ENCODE results near the gene N4BP2L2. TPM values are rescaled to one million over a fixed set of nuclear protein-coding genes. Genes with fewer than 3 reads are reported as not detected.
"Not testable (repeated sequence)": the region's sequence is repeated elsewhere in the genome, so short reads cannot be mapped to it uniquely, and the experiment has no call there.

N4BP2L2 gene
- total RNA-seq, 2 experiments from 2014 or later, result 84.5 to 85.2 TPM

- POLR2A ChIA-PET, result interaction anchor here (0.6 to 1.2 kb wide), 2 partner anchors 15 to 63 kb away, joined by 3 to 4 read pairs; no protein-coding TSS in a partner anchor
- Mint-ChIP-seq H3K4me3 (peak overlapping the region; percentile 80), H3K4me1 (ENCODE audit: low read depth) (peaks cover 34% of the 10 kb centered on the region), H3K27me3 (peaks cover 3% of the 10 kb centered on the region), H3K27ac (peak overlapping the region; percentile 72), H3K36me3 (ENCODE audit: low read depth) (peaks cover 4% of the 10 kb centered on the region), H3K9me3 (no peaks in the 10 kb centered on the region)
- no peak for TF ChIP-seq CTCF (IDR thresholded peaks at IDR 0.05)
- intact Hi-C loops (cut with micrococcal nuclease), result loop anchor here (1.0 to 10.0 kb wide), 4 partner anchors 53 to 959 kb away; no protein-coding TSS in a partner anchor
- ATAC-seq, result no peak
- no peak for DNase-seq
- CTCF ChIA-PET, result interaction anchor here (0.6 to 1.4 kb wide), 34 partner anchors 11 to 1139 kb away, joined by 3 to 31 read pairs (median 4); partner anchors contain the start of genes BRCA2, N4BP2L2 and ZAR1L
Measured at GRCh38 chr13:32585550-32586079, 47.0 kb upstream of the N4BP2L2 start.

GRCh38 chr13:32582991-32583390 lies 44.4 kb upstream of the N4BP2L2 start:
- no peak for TF ChIP-seq CTCF (IDR thresholded peaks at IDR 0.05)
- no peak overlapping the region for H3K27ac Mint-ChIP-seq
- H3K27me3 Mint-ChIP-seq, result peaks cover 3% of the 10 kb centered on the region
- CTCF ChIA-PET, result interaction anchor here (0.7 to 3.5 kb wide), 3 partner anchors 56 to 315 kb away, joined by 3 to 15 read pairs (median 13); no protein-coding TSS in a partner anchor
- DNase-seq (no peak), ATAC-seq (no peak)
- no peak overlapping the region for H3K4me3 Mint-ChIP-seq
- intact Hi-C loops (cut with micrococcal nuclease), result loop anchor here (5.0 to 10.0 kb wide), 4 partner anchors 46 to 962 kb away; partner anchors contain the start of gene N4BP2L2
- H3K4me1 Mint-ChIP-seq (ENCODE audit: low read depth), result peaks cover 13% of the 10 kb centered on the region
- POLR2A ChIA-PET, result no interaction called here
- H3K36me3 Mint-ChIP-seq (ENCODE audit: low read depth), result peaks cover under 1% of the 10 kb centered on the region
- peaks cover 1% of the 10 kb centered on the region for H3K9me3 Mint-ChIP-seq

DNA sequence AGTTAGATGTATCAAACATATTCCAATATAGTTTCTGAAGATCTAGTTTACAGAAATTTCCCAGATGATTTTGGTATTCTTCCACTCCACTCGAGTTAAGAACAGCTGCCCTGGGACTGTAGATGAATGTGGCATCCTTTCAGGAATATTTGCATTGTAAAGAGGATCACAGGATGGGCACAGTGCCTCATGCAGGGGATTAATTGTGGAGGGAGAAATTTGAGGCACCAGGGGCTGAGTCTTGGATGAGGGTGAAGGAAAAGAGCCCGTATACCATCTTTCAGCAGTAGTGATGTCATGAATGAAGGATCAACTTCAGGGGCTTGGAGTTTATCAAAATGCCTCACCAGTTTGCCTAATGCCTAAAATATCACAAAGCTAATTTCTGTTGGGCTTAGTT lies 43.7 kb upstream of the N4BP2L2 start:
- no peak overlapping the region for H3K4me3 Mint-ChIP-seq
- H3K36me3 Mint-ChIP-seq (ENCODE audit: low read depth), result peaks cover 3% of the 10 kb centered on the region
- ChIA-PET POLR2A (no interaction called here), CTCF (interaction anchor here (0.7 to 3.5 kb wide), 22 partner anchors 10 to 672 kb away, joined by 3 to 22 read pairs (median 4); partner anchors contain the start of gene N4BP2L2)
- DNase-seq, result no peak
- TF ChIP-seq CTCF (IDR thresholded peaks at IDR 0.05), result no peak
- peaks cover 4% of the 10 kb centered on the region for H3K9me3 Mint-ChIP-seq
- intact Hi-C loops (cut with micrococcal nuclease), result loop anchor here (5.0 to 10.0 kb wide), 4 partner anchors 45 to 963 kb away; partner anchors contain the start of gene N4BP2L2
- H3K4me1 Mint-ChIP-seq (ENCODE audit: low read depth), result peaks cover 9% of the 10 kb centered on the region
- H3K27me3 Mint-ChIP-seq, result peaks cover 3% of the 10 kb centered on the region
- no peak overlapping the region for H3K27ac Mint-ChIP-seq
- ATAC-seq, result no peak

DNA sequence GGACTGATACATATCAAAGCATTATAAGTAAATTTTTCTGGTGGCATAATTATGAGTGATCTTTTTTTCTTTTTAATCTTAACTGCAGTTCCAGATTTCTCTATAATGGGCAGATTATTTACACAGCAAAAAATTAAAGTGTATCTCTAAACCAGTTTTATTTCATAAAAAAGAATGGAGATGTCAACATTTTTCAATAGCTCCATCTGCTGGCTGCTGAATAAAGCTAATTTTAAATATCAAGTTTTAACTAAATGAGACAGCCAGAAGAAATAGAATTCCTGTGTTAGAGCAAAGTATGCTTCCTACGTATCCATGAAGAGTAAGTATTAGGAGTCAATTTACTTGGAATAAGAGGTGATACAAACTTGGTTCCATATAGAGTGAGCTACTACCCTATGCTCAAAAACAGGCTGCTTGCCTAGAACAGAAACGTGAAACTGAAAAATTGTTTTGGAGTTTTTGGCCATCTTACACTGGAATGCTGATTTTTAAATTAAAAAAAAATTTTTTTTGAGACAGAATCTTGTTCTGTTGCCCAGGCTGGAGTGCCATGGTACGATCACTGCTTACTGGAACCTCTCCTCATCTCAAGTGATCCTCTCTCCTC lies 42.7 kb upstream of the N4BP2L2 start:
- POLR2A ChIA-PET, result no interaction called here
- peaks cover 9% of the 10 kb centered on the region for H3K4me1 Mint-ChIP-seq (ENCODE audit: low read depth)
- ATAC-seq (no peak), DNase-seq (no peak)
- no peak overlapping the region for H3K27ac Mint-ChIP-seq
- H3K9me3 Mint-ChIP-seq, result peaks cover 11% of the 10 kb centered on the region
- peak; percentile 84 for TF ChIP-seq CTCF (IDR thresholded peaks at IDR 0.05)
- intact Hi-C loops (cut with micrococcal nuclease), result loop anchor here (5.0 to 10.0 kb wide), 4 partner anchors 44 to 964 kb away; partner anchors contain the start of gene N4BP2L2
- CTCF ChIA-PET, result interaction anchor here (0.7 to 3.5 kb wide), 46 partner anchors 9 to 671 kb away, joined by 3 to 22 read pairs (median 4); partner anchors contain the start of genes BRCA2, N4BP2L2 and ZAR1L
- H3K36me3 Mint-ChIP-seq (ENCODE audit: low read depth), result peaks cover 7% of the 10 kb centered on the region
- H3K27me3 Mint-ChIP-seq, result peaks cover 3% of the 10 kb centered on the region
- H3K4me3 Mint-ChIP-seq, result no peak overlapping the region

DNA sequence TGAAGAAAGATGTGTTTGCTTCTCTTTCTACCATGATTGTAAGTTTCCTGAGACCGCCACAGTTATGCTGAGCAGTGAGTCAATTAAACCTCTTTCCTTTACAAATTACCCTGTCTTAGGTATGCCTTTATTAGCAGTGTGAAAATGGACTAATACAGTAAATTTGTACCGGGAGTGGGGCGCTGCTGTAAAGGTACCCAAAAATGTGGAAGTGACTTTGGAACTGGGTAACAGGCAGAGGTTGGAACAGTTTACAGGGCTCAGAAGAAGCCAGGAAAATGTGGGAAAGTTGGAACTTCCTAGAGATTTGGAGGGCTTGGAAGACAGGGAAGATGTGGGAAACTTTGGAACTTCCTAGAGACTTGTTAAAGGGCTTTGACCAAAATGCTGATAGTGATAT lies 38.4 kb upstream of the N4BP2L2 start:
- DNase-seq (no peak), ATAC-seq (no peak)
- Mint-ChIP-seq H3K27me3 (no peaks in the 10 kb centered on the region), H3K9me3 (peaks cover 11% of the 10 kb centered on the region), H3K36me3 (ENCODE audit: low read depth) (peaks cover 7% of the 10 kb centered on the region), H3K4me1 (ENCODE audit: low read depth) (no peaks in the 10 kb centered on the region), H3K4me3 (no peak overlapping the region), H3K27ac (no peak overlapping the region)
- intact Hi-C loops (cut with micrococcal nuclease), result no loop called here
- ChIA-PET POLR2A (no interaction called here), CTCF (no interaction called here)
- TF ChIP-seq CTCF (IDR thresholded peaks at IDR 0.05), result no peak

GRCh38 chr13:32575687-32576086 lies 37.1 kb upstream of the N4BP2L2 start:
- DNase-seq; H3K4me3 Mint-ChIP-seq; H3K27ac Mint-ChIP-seq; CTCF ChIA-PET; H3K4me1 Mint-ChIP-seq (ENCODE audit: low read depth); intact Hi-C loops (cut with micrococcal nuclease); H3K27me3 Mint-ChIP-seq; H3K36me3 Mint-ChIP-seq (ENCODE audit: low read depth); ATAC-seq; POLR2A ChIA-PET: not testable (repeated sequence)
- peaks cover 11% of the 10 kb centered on the region for H3K9me3 Mint-ChIP-seq

GRCh38 chr13:32560842-32561241 lies 22.2 kb upstream of the N4BP2L2 start:
- DNase-seq; CTCF ChIA-PET; H3K4me1 Mint-ChIP-seq (ENCODE audit: low read depth); ATAC-seq; H3K27ac Mint-ChIP-seq; H3K36me3 Mint-ChIP-seq (ENCODE audit: low read depth); H3K4me3 Mint-ChIP-seq; H3K27me3 Mint-ChIP-seq; intact Hi-C loops (cut with micrococcal nuclease): not testable (repeated sequence)
- H3K9me3 Mint-ChIP-seq, result peaks cover 12% of the 10 kb centered on the region
- POLR2A ChIA-PET, result interaction anchor here (1.4 kb wide), 1 partner anchor 23 kb away, joined by 3 read pairs; no protein-coding TSS in a partner anchor
